ENCODE data around the gene RAB33A.

The RAB33A gene

DNA sequence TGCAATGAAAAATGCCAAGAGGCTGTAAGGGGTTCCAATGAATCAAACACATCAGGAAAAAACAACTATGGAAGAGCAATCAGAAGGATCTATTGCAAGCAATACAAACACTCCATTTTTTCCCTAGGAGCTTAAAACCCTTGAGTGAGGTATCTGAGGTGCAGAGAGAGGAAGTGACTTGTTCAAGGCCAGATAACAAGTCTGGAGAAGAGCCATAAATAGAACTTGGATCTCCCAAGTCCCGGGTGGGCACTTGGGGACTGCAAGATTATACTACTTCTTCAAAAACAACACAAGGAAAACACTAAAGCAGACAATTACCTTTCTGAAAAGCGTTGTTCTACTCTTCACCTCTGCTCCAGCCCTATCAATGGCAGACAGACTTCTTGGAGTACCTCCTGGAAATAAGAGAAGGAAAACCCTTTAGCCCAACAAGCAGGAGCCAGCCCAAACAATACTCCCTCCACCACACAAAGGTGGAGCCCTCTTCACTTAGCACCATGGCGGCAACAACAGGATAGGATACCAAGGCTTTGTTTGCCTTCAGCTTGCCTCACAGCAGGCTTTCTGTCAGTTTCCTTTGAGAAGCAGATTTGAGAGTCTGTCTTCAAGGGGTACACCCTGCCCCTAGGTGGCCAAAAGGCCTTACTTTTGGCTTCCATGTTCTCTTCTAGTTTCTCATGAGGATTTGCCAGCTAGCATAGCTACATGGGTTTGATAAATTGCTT, 32.1 kb upstream of the RAB33A start:
- in situ Hi-C loops (cut with HindIII; ENCODE audit: low sequenced_read_pairs) = no loop called here

GRCh38 chrX:130144509-130144908, 27.3 kb upstream of the RAB33A start:
- TF ChIP-seq CTCF (IDR thresholded peaks at IDR 0.05; ENCODE audit: low read depth, low read length) = no peak
- no peak for DNase-seq (ENCODE audit: low read depth, low spot score)
- in situ Hi-C loops (cut with HindIII; ENCODE audit: low sequenced_read_pairs) = no loop called here

More for the DNA sequence above, 32.1 kb upstream of the RAB33A start:
- no peak for TF ChIP-seq CTCF (IDR thresholded peaks at IDR 0.05; ENCODE audit: low read depth, low read length)
- DNase-seq (ENCODE audit: low read depth, low spot score) = no peak
- no peak overlapping the region for H3K4me3 ChIP-seq (ENCODE audit: low read depth, low read length)

DNA sequence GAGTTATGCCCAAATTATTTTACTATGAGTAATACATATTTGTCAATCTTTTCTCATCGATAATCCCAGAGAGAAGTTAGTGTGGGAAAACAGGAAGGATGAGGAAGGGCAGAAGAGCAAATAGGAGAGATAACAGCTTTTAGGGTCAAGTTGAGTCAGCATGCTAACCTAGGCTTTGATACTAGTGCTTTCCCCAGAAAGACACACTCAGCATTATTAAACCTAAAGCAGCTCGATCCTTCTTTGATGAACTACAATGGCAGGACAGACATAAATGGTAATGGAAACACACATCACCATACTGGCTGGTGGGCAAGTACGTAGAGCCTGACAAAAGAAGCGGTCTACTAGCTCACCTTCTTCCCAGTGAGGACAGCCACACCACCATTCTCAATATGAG, 26.6 kb upstream of the RAB33A start:
- in situ Hi-C loops (cut with HindIII; ENCODE audit: low sequenced_read_pairs) = no loop called here
- H3K4me3 ChIP-seq (ENCODE audit: low read depth, low read length) = no peak overlapping the region
- no peak for DNase-seq (ENCODE audit: low read depth, low spot score)
- no peak for TF ChIP-seq CTCF (IDR thresholded peaks at IDR 0.05; ENCODE audit: low read depth, low read length)

More at GRCh38 chrX:130144509-130144908, 27.3 kb upstream of the RAB33A start:
- H3K4me3 ChIP-seq (ENCODE audit: low read depth, low read length) = no peak overlapping the region

DNA sequence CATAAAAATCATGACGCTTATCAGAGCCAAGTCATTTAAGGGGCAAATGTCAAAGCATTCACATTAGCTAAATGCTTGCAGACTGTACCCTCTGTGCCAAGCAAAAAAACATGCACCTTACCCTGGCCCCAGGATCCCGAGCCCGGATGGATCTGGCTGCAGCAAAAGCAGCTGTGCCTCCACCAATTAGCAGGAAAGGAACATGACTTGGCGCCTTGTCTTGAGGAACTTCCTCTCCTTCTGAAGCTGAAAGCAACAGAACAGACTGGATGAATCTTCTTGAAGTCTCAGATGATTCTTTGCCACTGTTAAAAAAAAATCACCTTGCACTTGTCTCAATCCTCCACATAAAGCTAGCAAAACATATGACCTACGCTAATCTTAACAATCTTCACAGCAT, 24.1 kb upstream of the RAB33A start:
- in situ Hi-C loops (cut with HindIII; ENCODE audit: low sequenced_read_pairs) = no loop called here
- no peak for TF ChIP-seq CTCF (IDR thresholded peaks at IDR 0.05; ENCODE audit: low read depth, low read length)
- DNase-seq (ENCODE audit: low read depth, low spot score) = no peak
- no peak overlapping the region for H3K4me3 ChIP-seq (ENCODE audit: low read depth, low read length)

DNA sequence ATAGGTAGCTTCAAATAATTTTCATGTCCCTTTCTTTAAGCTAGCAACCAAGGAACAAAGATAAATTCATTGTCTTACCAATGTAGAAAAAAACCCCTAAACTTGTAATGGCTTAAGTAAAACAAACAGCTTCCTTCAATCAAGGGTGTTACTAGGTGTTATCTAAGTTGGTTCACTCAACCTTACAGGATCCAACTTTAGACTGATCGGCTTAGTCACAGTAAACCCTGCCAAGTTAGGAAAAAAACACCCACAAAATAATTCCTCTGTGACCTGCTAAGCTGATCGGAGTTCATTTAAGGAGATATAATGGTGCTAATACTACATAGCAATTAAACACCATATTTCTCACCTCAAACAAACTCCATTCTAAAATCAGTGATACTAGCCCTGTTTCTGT, 16.2 kb upstream of the RAB33A start:
- H3K4me3 ChIP-seq (ENCODE audit: low read depth, low read length) = no peak overlapping the region
- in situ Hi-C loops (cut with HindIII; ENCODE audit: low sequenced_read_pairs) = no loop called here
- DNase-seq (ENCODE audit: low read depth, low spot score) = no peak
- TF ChIP-seq CTCF (IDR thresholded peaks at IDR 0.05; ENCODE audit: low read depth, low read length) = no peak

DNA sequence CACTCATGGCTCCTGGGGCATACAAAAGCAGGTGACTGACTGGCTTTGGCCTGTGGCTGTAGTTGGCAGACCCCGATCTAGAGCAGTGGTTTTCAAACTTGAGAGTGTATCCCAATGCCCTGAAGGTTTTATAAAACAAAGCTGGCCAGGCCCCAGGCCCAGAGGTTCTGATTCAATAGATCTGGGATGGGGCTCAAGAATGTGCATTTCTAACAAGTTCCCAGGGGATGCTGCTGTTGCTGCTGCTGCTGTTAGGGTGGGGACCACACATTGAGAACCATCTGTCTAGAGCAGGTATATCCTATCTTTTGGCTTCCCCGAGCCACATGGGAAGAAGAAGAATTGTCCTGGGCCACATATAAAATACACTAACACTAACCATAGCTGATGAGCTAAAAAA, 13.5 kb upstream of the RAB33A start:
- no peak for DNase-seq (ENCODE audit: low read depth, low spot score)
- no peak overlapping the region for H3K4me3 ChIP-seq (ENCODE audit: low read depth, low read length)
- in situ Hi-C loops (cut with HindIII; ENCODE audit: low sequenced_read_pairs) = no loop called here
- no peak for TF ChIP-seq CTCF (IDR thresholded peaks at IDR 0.05; ENCODE audit: low read depth, low read length)
